ENCODE results near the gene ACOT12. TPM values are rescaled to one million over a fixed set of nuclear protein-coding genes. Genes with fewer than 3 reads are reported as not detected.

The ACOT12 gene
- total RNA-seq, 1 donor from 2014 or later = not detected

DNA sequence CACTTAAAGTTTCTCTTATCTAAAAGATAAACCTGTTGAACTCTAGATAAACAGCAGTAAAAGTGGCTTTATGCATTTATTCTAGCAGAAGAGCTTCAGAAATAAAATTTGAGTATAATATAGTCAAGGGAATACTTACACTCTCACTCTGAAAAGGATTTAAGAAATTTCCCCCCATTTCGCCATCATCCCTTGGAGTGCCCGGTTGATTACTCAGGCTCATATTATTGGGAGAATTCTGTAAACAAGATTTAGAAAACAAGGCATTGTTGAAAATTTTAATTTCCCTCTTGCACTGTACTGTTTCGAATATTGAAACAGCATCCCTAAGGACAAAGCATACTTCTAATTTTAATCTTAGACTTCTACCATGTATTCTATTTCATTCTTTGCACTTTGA is 34.5 kb upstream of the ACOT12 start:
- Histone ChIP-seq H3K4me3 (no peak overlapping the region), H3K9me3 (no peaks in the 10 kb centered on the region), H3K36me3 (peaks cover 0 to 4% of the 10 kb centered on the region in 2 donors), H3K4me1 (peaks cover 0 to 6% of the 10 kb centered on the region in 2 donors), H3K27me3 (no peaks in the 10 kb centered on the region), H3K27ac (no peak overlapping the region)
- TF ChIP-seq, protein P1, sequence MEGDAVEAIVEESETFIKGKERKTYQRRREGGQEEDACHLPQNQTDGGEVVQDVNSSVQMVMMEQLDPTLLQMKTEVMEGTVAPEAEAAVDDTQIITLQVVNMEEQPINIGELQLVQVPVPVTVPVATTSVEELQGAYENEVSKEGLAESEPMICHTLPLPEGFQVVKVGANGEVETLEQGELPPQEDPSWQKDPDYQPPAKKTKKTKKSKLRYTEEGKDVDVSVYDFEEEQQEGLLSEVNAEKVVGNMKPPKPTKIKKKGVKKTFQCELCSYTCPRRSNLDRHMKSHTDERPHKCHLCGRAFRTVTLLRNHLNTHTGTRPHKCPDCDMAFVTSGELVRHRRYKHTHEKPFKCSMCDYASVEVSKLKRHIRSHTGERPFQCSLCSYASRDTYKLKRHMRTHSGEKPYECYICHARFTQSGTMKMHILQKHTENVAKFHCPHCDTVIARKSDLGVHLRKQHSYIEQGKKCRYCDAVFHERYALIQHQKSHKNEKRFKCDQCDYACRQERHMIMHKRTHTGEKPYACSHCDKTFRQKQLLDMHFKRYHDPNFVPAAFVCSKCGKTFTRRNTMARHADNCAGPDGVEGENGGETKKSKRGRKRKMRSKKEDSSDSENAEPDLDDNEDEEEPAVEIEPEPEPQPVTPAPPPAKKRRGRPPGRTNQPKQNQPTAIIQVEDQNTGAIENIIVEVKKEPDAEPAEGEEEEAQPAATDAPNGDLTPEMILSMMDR (IDR thresholded peaks at IDR 0.05) = no peak
- intact Hi-C loops (cut with DNase I) = loop anchor here (5.0 kb wide), 2 partner anchors 424 to 799 kb away; no protein-coding TSS in a partner anchor
- DNase-seq (ENCODE audit: low spot score in 2 of 2) = no peak

DNA sequence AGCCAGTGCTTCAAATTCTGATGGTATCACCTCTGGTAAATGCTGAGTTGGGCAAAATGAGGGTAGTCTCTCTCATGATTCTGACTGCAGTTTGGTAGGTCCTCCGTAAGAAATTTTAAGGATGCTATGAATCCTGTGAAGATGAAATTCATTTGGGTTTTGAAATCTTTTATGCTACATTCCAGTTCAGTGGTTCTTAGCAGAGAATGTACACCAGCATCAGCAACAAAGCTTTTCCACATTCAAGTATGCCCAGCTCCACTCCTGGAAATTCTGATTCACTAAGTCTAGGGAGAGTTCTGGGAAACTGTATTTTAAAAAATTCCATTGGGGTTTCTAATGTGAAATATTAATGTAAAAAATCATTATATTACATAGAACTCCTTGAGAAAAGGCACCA is 33.6 kb upstream of the ACOT12 start:
- TF ChIP-seq, protein P1 (IDR thresholded peaks at IDR 0.05) = no peak
- intact Hi-C loops (cut with DNase I) = loop anchor here (2.0 to 5.0 kb wide), 3 partner anchors 79 to 800 kb away; no protein-coding TSS in a partner anchor
- H3K36me3 ChIP-seq = peaks cover 0 to 4% of the 10 kb centered on the region in 2 donors

DNA sequence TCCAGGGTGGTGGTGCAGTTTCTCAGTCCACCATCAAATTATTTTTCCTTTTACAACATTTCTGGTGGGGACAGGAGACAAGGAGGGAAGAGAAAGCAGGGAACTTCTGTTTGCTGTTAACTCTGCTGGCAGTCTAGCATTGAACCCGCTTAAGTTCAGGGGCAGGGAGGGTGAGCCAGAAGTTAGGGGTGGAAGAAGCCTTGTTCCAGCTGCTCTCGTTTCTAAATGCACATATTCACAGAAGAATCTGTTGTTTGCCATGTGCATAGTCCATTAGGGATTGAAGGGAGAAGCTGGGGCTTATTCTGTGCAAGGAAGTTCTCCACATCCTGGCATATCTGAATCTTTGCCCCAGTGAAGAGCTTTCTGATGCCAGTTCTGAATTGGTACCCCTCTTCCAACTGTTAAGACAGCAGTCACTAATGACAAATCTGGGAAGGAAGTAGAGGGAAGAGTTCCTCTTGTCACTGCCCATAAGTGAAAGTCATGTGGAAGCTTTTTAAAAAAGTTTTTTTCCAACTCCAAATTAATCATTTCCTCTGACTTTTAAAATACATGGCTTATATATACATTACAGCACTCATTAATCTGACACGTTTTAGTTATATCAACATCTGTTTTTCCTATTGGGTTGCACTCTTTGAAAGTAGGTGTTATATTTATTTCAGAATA is 32.6 kb upstream of the ACOT12 start:
- H3K9me3 ChIP-seq = no peaks in the 10 kb centered on the region
- no peaks in the 10 kb centered on the region for H3K27me3 ChIP-seq
- TF ChIP-seq, protein P1 (IDR thresholded peaks at IDR 0.05) = no peak
- H3K4me1 ChIP-seq = peaks cover 0 to 6% of the 10 kb centered on the region in 2 donors
- no peak overlapping the region for H3K4me3 ChIP-seq
- intact Hi-C loops (cut with DNase I) = loop anchor here (2.0 to 5.0 kb wide), 3 partner anchors 80 to 801 kb away; no protein-coding TSS in a partner anchor
- H3K36me3 ChIP-seq = no peaks in the 10 kb centered on the region
- no peak for DNase-seq (ENCODE audit: low spot score in 2 of 2)
- peak overlapping the region; percentile 22 to 51 for H3K27ac ChIP-seq

More for the DNA sequence above, 33.6 kb upstream of the ACOT12 start:
- Histone ChIP-seq H3K27ac (no peak overlapping the region), H3K4me3 (no peak overlapping the region), H3K9me3 (no peaks in the 10 kb centered on the region), H3K27me3 (no peaks in the 10 kb centered on the region), H3K4me1 (peaks cover 0 to 6% of the 10 kb centered on the region in 2 donors)
- no peak for DNase-seq (ENCODE audit: low spot score in 2 of 2)

- intact Hi-C loops (cut with DNase I) = loop anchor here (1.0 to 5.0 kb wide), 4 partner anchors 323 to 802 kb away; no protein-coding TSS in a partner anchor
- Histone ChIP-seq H3K27me3 (no peaks in the 10 kb centered on the region), H3K4me3 (no peak overlapping the region), H3K4me1 (peaks cover 0 to 6% of the 10 kb centered on the region in 2 donors), H3K36me3 (peaks cover 0 to 6% of the 10 kb centered on the region in 2 donors), H3K27ac (peak overlapping the region; percentile 22 to 51), H3K9me3 (no peaks in the 10 kb centered on the region)
- no peak for DNase-seq (ENCODE audit: low spot score in 2 of 2)
- TF ChIP-seq, protein P1 (IDR thresholded peaks at IDR 0.05) = peak; percentile 41 to 62 (median 54)
Measured at GRCh38 chr5:81425569-81425968, 31.6 kb upstream of the ACOT12 start.

GRCh38 chr5:81424728-81425127 is 30.8 kb upstream of the ACOT12 start:
- peaks cover 0 to 14% of the 10 kb centered on the region in 2 donors for H3K36me3 ChIP-seq
- TF ChIP-seq, protein P1 (IDR thresholded peaks at IDR 0.05) = no peak
- no peak for DNase-seq (ENCODE audit: low spot score in 2 of 2)
- intact Hi-C loops (cut with DNase I) = loop anchor here (1.0 to 5.0 kb wide), 4 partner anchors 324 to 803 kb away; no protein-coding TSS in a partner anchor
- H3K27ac ChIP-seq = no peak overlapping the region
- no peak overlapping the region for H3K4me3 ChIP-seq
- H3K9me3 ChIP-seq = no peaks in the 10 kb centered on the region
- H3K4me1 ChIP-seq = peaks cover 0 to 6% of the 10 kb centered on the region in 2 donors
- H3K27me3 ChIP-seq = no peaks in the 10 kb centered on the region
